PC-9 (cell line): Measurements from ENCODE around the gene RICTOR.

ENCODE experiments used
- CTCF ChIP-seq: fragments of 200-600 bp; sonication (generic); conservative IDR thresholded peaks from 2 replicates; pipeline ENCODE4 v1.6.1; 2017; ENCODE audit warnings: mixed run types, antibody characterized with exemption, mild to moderate bottlenecking, moderate library complexity
- EZH2 ChIP-seq: fragments of 200-600 bp; sonication (generic); IDR thresholded peaks from 2 replicates; pipeline ENCODE4 v1.8.0; 2017; ENCODE audit warnings: antibody characterized with exemption, low read depth

- TF ChIP-seq CTCF (no peak), EZH2 (no peak)
These were observed 141.3 kb downstream of the RICTOR start for GRCh38 chr5:38932854-38933408.
